SJSA1 (cell line): Measurements from ENCODE around the gene CFAP100. TPM values are rescaled to one million over a fixed set of nuclear protein-coding genes. Genes with fewer than 3 reads are reported as not detected.

Experiments
- DNase-seq, 2 experiments: peaks; one replicate each; pipeline ENCODE4 v3.0.0-alpha.2; 2015 to 2020; ENCODE audit warnings: low spot score in 2 of 2, low read depth in 1 of 2
- H3K27ac ChIP-seq: fragments of 250-450 bp; sonication (Bioruptor Pico); 2 replicates; pipeline ENCODE4 v1.5.1; 2020; ENCODE audit warnings: mild to moderate bottlenecking, moderate library complexity
- H3K27me3 ChIP-seq: fragments of 250-450 bp; sonication (Bioruptor Pico); replicated peaks from 2 replicates; pipeline ENCODE4 v1.5.1; 2020; ENCODE audit warnings: mild to moderate bottlenecking, moderate library complexity
- H3K36me3 ChIP-seq: fragments of 250-450 bp; sonication (Bioruptor Pico); 2 replicates; pipeline ENCODE4 v1.5.1; 2020; ENCODE audit warnings: mild to moderate bottlenecking
- H3K4me1 ChIP-seq: fragments of 250-450 bp; sonication (Bioruptor Pico); replicated peaks from 2 replicates; pipeline ENCODE4 v1.6.1; 2021; ENCODE audit warnings: mild to moderate bottlenecking
- H3K4me3 ChIP-seq: fragments of 250-450 bp; sonication (Bioruptor Pico); 2 replicates; pipeline ENCODE4 v1.5.1; 2020; ENCODE audit warnings: mild to moderate bottlenecking
- H3K9me3 ChIP-seq: fragments of 250-450 bp; sonication (Bioruptor Pico); replicated peaks from 2 replicates; pipeline ENCODE4 v1.5.1; 2020; ENCODE audit warnings: mild to moderate bottlenecking
- total RNA-seq: library from RNA; depleted of rRNA; stranded (reverse); fragments of >200 nt; shearing (Covaris generic); gene quantifications from 2 replicates; pipeline ENCODE4 v1.2.3, GENCODE V29; 2014

CFAP100 gene
- total RNA-seq, 1 experiment from 2014 or later, result not detected

DNA sequence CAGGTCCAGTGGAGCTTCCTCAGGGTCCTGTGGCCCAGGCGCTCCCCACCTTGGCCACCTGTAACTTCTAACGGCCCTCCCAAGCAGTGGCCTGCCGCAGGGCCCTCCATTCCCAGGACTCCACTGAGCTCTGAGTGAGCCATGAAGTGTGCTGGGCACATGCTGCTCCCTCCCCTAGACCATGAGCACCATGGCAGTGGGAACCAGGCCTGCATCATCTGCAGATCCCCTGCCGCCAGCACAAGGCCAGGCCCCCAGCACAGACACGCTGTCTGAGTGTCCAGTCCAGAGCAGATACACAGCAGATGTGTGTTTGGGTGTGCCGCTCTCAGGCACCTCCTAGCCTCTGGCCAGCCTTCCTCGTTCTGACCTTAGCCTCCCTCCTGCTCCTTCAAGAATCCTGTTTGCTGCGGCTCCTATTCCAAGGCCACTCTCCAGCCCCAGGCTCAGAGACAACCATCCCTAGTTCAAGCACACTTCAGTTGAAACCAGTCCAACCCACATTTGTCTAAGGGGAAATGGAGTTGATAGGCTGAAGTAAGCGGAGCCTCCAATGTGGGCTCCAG lies 30.5 kb upstream of the CFAP100 start:
- DNase-seq, result no peak
- no peaks in the 10 kb centered on the region; the same call in 1 of the 2 replicates for H3K4me1 ChIP-seq
- H3K27ac ChIP-seq, result no peak overlapping the region
- no peak overlapping the region for H3K4me3 ChIP-seq
- H3K9me3 ChIP-seq, result no peaks in the 10 kb centered on the region
- no peaks in the 10 kb centered on the region for H3K36me3 ChIP-seq
- H3K27me3 ChIP-seq, result 0 out of 2 replicates have a peak, but pooled peaks cover 4% of the 10 kb centered on the region

DNA sequence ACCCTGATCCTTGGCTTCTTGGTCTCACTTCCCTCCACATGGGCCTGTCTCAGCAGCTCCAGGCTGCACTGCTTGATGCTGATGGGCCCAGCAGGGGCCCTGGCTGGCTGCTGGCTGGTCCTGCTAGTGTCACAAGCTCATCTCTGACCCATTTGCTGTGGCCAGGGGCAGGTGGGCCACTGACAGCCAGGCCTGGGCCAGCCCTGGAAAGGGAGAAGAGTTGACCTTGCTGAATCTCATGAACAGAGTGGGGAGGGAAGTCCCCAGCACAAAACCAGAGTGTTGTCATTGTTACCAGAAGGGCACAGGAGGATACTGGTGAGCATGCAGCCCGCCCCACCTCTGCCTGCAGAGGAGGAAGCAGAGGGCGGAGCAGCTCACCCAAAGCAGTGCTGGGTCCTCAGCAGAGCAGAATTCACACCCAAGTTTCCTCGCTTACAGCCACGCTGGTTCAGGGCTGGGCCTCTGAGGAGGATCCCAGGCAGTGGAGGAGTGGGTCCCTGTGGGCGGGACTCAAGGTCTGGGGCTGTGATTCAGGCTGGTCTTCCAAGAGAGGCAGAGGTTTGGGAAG lies 29.9 kb upstream of the CFAP100 start:
- no peak overlapping the region for H3K27ac ChIP-seq
- DNase-seq, result no peak
- H3K4me3 ChIP-seq, result no peak overlapping the region

DNA sequence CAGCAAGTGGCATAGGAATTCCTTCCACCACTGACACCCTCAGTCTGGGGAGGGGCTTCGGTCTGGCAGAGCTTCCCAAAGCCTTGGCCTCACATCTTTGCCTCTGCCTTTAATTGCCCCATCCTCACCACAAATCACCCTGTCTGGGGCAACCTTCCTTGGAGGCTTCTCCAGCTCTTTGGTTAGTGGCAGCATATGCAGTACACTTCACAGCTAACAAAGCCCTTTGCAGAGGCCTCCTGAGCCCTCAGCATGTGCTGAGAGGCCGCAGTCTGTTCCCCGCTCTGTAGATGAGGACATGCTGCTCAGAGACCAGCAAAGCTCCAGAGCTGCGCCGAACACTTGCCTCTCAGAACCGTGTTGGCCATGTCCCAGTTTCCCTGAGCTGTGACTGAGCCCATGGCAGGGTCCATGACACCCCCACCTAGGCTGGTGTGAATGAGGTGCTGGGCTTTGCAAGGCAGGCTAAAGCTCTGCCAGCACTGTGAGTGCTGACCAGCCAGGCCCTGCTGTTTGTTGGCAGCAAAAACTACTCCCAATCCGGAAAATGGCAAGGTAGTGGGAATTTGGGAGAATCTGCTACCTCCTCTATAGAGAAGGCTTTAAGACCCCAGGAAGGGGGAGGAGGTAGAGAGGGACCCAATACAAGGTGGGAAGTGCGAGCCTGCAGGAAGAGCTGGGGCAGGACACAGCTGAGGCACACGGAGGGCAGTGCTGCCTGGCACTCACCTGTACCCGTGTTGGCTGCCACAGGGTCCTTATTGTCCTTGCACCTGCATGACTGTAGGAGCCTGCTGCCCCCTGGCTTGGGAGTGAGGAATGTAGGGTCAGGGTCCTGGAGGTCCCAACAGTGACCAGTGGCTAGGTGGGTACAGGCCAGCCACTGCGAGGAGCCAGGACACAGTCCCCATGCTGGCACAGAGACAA lies 29.1 kb upstream of the CFAP100 start:
- Histone ChIP-seq H3K4me3 (no peak overlapping the region), H3K4me1 (no peaks in the 10 kb centered on the region; the same call in 1 of the 2 replicates), H3K27ac (no peak overlapping the region), H3K36me3 (no peaks in the 10 kb centered on the region), H3K9me3 (no peaks in the 10 kb centered on the region), H3K27me3 (no peaks in the 10 kb centered on the region)
- no peak for DNase-seq

More for the DNA sequence above, 29.9 kb upstream of the CFAP100 start:
- H3K4me1 ChIP-seq, result no peaks in the 10 kb centered on the region; the same call in 1 of the 2 replicates
- H3K9me3 ChIP-seq, result no peaks in the 10 kb centered on the region
- H3K36me3 ChIP-seq, result no peaks in the 10 kb centered on the region
- H3K27me3 ChIP-seq, result no peaks in the 10 kb centered on the region

DNA sequence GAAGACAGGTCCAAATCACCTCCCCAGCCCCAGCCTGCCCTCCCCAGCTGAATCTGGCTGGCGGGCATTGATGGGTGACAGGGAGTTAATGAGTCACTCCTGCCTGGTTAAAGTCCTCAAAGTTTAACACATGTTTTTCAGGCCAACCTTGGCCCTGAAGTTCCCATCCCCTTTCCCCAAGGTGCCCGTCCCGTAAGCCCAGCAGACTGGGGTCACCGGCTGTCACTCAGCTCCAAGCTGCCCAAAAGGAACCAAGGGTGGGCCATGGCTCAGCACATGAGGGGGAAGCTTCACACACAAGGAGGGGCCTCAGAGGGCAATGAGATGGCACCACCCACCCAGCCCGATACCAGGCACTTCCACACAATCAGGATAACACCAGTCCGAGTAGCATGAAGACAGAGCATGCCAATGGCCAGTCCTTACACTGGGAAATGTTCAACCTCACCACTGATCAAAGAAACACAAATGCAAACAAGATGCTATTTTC lies 27.3 kb upstream of the CFAP100 start:
- Histone ChIP-seq H3K9me3 (no peaks in the 10 kb centered on the region), H3K4me3 (no peak overlapping the region), H3K36me3 (no peaks in the 10 kb centered on the region), H3K4me1 (no peaks in the 10 kb centered on the region), H3K27ac (no peak overlapping the region), H3K27me3 (no peaks in the 10 kb centered on the region)
- DNase-seq, result no peak

DNA sequence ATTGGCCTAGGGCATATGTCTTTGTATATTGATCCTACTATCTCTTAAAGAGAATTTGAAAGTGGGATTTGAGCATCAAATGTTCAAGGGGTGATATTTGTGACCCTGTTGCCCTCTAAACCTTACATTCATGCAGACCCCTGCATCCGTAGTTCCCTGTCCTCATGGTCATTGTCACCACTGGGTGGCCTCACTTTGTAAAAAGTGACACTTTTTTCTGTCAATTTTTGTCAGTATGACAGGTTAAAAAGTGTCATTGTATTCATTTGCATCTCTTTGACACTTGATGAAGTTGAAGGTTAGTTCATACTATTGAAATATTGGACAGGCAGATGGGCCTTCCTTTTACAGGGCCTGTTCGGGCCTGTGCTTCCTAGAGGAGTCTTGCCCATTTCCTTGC lies 25.2 kb upstream of the CFAP100 start:
- DNase-seq, result no peak
- Histone ChIP-seq H3K4me3 (no peak overlapping the region), H3K27ac (no peak overlapping the region), H3K36me3 (no peaks in the 10 kb centered on the region), H3K9me3 (no peaks in the 10 kb centered on the region), H3K4me1 (no peaks in the 10 kb centered on the region), H3K27me3 (no peaks in the 10 kb centered on the region)

DNA sequence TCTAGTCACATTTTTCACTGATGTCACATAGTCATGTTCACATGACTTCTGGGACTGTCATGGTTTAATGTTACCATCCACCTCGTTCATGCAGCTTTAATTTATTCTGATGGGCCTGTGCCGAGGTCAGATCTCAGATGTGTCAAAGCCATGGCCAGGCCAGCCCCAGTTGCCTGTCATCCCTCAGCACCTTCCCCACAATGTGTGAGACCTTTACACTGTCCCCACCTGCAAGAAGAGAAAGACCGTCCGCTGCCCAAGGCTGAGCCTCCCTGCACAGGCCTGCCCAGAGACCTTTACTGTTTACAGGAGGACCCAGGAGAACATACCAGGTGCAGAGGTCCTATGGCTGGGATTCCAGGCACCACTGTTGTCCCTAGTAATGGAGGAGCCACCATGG lies 24.7 kb upstream of the CFAP100 start:
- H3K4me3 ChIP-seq, result no peak overlapping the region
- no peak overlapping the region for H3K27ac ChIP-seq
- no peaks in the 10 kb centered on the region for H3K36me3 ChIP-seq
- H3K4me1 ChIP-seq, result no peaks in the 10 kb centered on the region
- no peak for DNase-seq
- no peaks in the 10 kb centered on the region for H3K27me3 ChIP-seq
- no peaks in the 10 kb centered on the region for H3K9me3 ChIP-seq

DNA sequence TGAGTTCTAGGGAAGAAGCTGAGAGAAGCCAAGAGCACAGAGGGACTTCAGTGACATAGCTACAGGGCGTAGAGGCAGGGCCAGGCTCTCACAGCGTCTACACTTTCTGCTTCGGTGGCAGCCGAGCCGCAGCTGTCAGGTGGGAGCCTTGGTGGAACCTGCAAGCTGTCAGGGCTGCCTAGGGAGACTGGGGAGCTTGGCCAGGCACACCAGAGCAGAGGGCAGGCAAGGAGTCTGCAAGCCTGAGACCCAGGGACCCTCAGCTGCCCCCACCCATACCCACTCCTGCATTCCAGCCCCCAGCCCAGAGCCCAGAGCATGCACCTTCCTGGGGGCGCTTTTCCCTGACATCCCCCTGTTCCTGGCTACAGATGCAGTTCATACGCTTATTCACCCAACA lies 24.1 kb upstream of the CFAP100 start:
- no peaks in the 10 kb centered on the region for H3K4me1 ChIP-seq
- no peak overlapping the region for H3K4me3 ChIP-seq
- no peaks in the 10 kb centered on the region for H3K36me3 ChIP-seq
- no peak overlapping the region for H3K27ac ChIP-seq
- H3K9me3 ChIP-seq, result no peaks in the 10 kb centered on the region
- no peak for DNase-seq
- H3K27me3 ChIP-seq, result no peaks in the 10 kb centered on the region

DNA sequence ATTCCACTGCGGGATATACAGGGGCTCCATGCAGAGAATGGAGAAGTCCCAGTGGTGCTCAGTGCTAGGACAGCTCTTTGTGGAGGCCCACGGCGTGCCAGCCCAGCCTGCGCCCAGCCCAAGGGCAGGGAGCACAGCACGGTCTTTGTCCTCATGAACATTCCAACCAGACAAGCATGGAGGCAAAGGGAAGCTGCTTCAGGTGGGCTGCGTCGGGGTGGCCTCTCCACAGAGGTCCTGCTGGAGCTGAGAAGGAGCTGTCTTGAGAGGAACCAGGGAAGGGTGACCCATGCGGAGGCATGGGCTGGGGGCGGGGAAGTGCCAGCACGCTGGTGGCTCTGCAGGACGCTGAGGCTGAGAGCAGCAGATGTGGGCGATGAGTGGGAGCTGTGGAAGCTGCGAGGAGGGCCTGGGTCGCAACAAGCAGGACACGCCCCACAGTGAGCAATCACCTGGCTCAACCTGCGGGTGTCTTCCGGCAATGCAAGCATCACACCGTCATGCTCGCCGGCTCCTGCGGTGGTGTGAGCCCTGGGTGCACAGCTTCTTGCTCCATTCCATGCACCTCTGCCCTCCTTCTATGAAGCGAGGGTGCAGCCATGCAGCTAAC lies 23.5 kb upstream of the CFAP100 start:
- Histone ChIP-seq H3K36me3 (no peaks in the 10 kb centered on the region), H3K9me3 (no peaks in the 10 kb centered on the region), H3K27ac (no peak overlapping the region), H3K27me3 (no peaks in the 10 kb centered on the region), H3K4me1 (no peaks in the 10 kb centered on the region), H3K4me3 (no peak overlapping the region)
- no peak for DNase-seq

DNA sequence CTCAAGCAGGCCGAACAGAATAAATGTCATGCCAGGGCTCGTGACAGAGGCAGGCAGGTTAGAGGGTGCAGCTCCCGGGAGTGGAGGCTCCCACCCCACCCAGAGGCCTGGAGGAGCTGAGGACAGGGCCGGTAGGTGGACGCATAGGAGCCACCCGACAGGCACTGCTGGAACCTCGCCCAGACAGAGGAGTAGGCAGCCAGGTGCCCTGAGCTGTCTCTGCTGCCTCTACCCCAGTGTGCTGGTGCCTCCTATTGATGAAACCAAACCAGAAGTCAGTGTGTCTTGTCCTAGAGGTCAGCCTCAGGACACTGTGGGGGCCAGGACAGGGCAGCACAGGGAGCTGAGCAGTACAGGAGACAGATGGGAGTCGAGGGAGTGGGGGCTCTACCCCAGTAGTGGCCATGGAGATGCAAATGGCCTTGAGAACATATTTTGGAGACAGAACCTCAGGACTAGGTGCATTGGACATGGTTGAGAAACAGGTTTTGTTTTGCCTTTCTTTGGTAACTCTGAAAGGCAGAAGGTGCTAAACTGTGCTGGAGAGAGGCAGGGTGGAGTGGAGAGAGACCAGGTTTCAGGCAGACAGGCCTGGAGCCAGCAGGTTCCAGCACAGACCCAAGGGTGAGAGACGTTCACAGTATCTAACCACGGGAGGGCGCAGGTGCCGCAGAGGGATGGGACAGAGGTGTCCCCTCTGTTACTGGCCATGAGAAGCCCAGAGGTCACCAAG lies 22.1 kb upstream of the CFAP100 start:
- H3K36me3 ChIP-seq, result no peaks in the 10 kb centered on the region
- no peak for DNase-seq
- H3K9me3 ChIP-seq, result no peaks in the 10 kb centered on the region
- no peak overlapping the region for H3K27ac ChIP-seq
- no peak overlapping the region for H3K4me3 ChIP-seq
- H3K4me1 ChIP-seq, result no peaks in the 10 kb centered on the region
- no peaks in the 10 kb centered on the region for H3K27me3 ChIP-seq

DNA sequence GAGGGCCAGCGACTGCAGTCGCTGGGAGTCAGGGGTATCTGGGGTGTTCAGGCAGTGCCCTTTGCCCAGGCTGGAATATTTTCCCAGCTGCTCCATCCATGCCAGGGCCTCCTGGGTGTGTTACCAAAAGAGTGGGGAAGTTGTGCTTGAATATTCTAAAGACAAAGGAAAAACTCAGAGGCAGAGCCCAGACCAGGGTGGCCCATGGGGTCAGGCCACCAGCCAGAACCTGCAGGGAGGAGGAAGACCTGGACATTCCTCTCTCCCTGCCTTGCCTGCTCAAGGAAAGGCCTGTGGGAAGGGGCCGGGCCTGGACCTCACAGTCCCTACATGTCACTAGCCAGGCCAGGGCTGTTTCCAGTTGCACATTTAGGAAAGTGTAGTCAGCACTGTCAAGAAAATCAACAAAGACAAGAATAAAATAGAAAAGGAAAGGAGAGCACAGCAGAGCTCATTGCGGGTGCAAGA lies 21.5 kb upstream of the CFAP100 start:
- no peaks in the 10 kb centered on the region for H3K4me1 ChIP-seq
- no peaks in the 10 kb centered on the region for H3K27me3 ChIP-seq
- H3K4me3 ChIP-seq, result no peak overlapping the region
- H3K36me3 ChIP-seq, result no peaks in the 10 kb centered on the region
- no peak overlapping the region for H3K27ac ChIP-seq
- H3K9me3 ChIP-seq, result no peaks in the 10 kb centered on the region
- DNase-seq, result no peak

DNA sequence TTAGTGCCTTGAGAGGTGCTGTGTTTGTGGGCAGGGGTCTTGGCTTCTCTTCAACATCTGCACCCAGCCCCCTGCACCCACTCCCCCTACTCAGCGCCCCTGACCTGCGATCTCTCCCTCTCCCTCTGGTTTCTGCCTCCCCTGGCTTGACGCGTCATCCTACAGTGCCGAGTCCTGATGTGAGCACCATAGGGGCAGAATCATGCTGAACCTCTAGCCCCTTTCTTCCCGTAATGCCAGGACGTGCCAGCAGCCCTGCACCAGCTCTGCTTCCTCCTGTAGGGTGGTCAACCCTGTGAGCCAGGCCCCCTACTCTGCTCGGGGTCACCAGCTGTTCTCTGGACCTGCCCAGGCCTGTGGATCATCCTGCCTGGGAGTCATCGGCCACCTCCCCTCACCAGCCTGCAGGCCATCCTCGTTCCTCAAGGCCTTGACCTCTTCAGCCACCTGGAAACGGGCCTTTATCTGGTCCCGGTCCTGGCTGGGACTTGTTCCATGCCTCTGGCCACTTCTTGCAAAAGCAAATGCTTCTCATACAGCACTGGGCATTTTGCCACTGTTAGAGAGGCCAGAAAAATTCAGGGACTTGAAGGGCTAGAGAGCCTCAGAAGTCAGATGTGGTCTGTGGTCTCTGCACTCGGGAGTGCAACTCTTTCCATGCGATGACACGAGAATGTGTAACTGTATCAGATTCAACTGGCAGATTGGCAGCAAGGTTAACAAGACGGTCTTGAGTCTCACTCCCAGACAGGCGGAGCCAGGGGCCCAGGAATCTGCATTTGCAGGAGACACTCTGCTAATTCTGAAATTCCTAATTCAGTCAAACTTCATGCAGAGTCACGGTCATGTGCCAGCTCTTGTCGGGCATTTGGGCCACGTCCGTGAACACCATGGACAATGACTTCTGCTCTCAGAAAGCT lies 20.8 kb upstream of the CFAP100 start:
- no peaks in the 10 kb centered on the region for H3K4me1 ChIP-seq
- H3K27ac ChIP-seq, result no peak overlapping the region
- no peaks in the 10 kb centered on the region for H3K27me3 ChIP-seq
- H3K9me3 ChIP-seq, result no peaks in the 10 kb centered on the region
- no peak overlapping the region for H3K4me3 ChIP-seq
- DNase-seq, result no peak
- H3K36me3 ChIP-seq, result no peaks in the 10 kb centered on the region

DNA sequence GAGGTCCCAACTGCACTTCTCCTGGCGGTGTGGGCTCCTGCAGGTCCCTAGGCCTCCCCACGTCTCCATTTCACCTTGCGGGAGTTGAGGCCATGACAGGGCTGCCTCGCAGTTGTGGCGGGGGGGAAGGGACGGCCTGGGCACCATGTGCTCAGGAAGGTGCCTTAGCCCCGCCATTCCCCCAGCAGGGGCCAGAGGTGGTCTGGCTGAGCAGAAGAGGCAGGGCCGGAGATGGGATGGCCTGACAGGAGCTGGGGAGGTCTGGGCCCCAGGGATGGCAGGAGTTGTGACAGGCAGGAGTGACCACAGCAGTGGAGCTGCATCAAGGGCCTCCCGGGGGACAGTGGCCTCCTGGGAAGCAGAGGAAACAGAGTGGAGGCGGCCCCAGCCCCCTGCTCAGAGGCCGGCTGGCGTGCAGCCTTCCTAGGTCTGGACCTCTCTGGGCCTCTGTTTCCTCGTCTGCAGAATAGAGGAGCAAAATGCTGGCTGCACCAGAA lies 18.8 kb upstream of the CFAP100 start:
- Histone ChIP-seq H3K27me3 (no peaks in the 10 kb centered on the region), H3K27ac (no peak overlapping the region), H3K9me3 (no peaks in the 10 kb centered on the region), H3K4me1 (no peaks in the 10 kb centered on the region), H3K4me3 (no peak overlapping the region), H3K36me3 (no peaks in the 10 kb centered on the region)
- DNase-seq, result no peak
